SK-N-SH (cell line): ENCODE results near the gene CACNA1G. TPM values are rescaled to one million over a fixed set of nuclear protein-coding genes. Genes with fewer than 3 reads are reported as not detected.

ENCODE experiments used
- CTCF ChIA-PET: fragments of 300-600, 350-600 bp; formaldehyde crosslinking; extraction: SDS; loops from one replicate; lab custom pipeline; 2021; lab: Yijun Ruan, JAX
- POLR2A ChIA-PET: fragments of 350-600 bp; sonication (Branson Sonifier 250); formaldehyde crosslinking; extraction: SDS; loops from one replicate; lab custom pipeline; 2020; ENCODE audit warnings: antibody characterized with exemption, inconsistent platforms; lab: Yijun Ruan, JAX
- DNase-seq: peaks from one replicate; pipeline ENCODE4 v3.0.0; 2012
- H2AFZ ChIP-seq: fragments of 200-600 bp; sonication (generic); 2 replicates; pipeline ENCODE4 v1.8.1; 2016; ENCODE audit warnings: antibody characterized with exemption, mild to moderate bottlenecking, low read depth
- H3F3A ChIP-seq: fragments of 200-600 bp; sonication (generic); replicated peaks from 2 replicates; pipeline ENCODE3; 2016; ENCODE audit warnings: antibody characterized with exemption, mild to moderate bottlenecking; ENCODE audit not compliant: insufficient read depth
- H3K27ac ChIP-seq, 2 experiments: fragments of 200-500 bp in 1 of 2; fragments of 200-600 bp in 1 of 2; sonication (Bioruptor generic) in 1 of 2; sonication (generic), shearing (Covaris generic) in 1 of 2; 2 replicates each; pipeline versions ENCODE4 v1.5.1 to v1.6.1; 2014 to 2016; ENCODE audit warnings: low read depth in 2 of 2, inconsistent platforms in 1 of 2, low read length in 1 of 2, mild to moderate bottlenecking in 1 of 2, mixed read lengths in 1 of 2
- H3K27me3 ChIP-seq: fragments of 200-600 bp; sonication (generic), shearing (Covaris generic); 2 replicates; pipeline ENCODE4 v1.6.1; 2016; ENCODE audit warnings: mixed run types; ENCODE audit not compliant: insufficient read depth
- H3K36me3 ChIP-seq, 2 experiments: fragments of 200-500 bp in 1 of 2; fragments of 200-600 bp in 1 of 2; sonication (Bioruptor generic) in 1 of 2; sonication (generic) in 1 of 2; replicated peaks in 1 of 2; 2 replicates each; pipeline versions ENCODE3 to v1.5.1; 2014 to 2016; ENCODE audit warnings: low read length in 1 of 2, mild to moderate bottlenecking in 1 of 2; ENCODE audit not compliant: insufficient read depth in 2 of 2, control insufficient read depth in 1 of 2
- H3K4me1 ChIP-seq, 2 experiments: fragments of 200-500 bp in 1 of 2; fragments of 200-600 bp in 1 of 2; sonication (Bioruptor generic) in 1 of 2; sonication (generic), shearing (Covaris generic) in 1 of 2; 2 replicates each; pipeline versions ENCODE4 v1.5.1 to v1.6.1; 2014 to 2016; ENCODE audit warnings: low read depth in 1 of 2, low read length in 1 of 2, mixed run types in 1 of 2; ENCODE audit not compliant: insufficient read depth in 2 of 2, control insufficient read depth in 1 of 2
- H3K4me2 ChIP-seq: fragments of 200-600 bp; sonication (generic), shearing (Covaris generic); 2 replicates; pipeline ENCODE4 v1.6.1; 2017; ENCODE audit warnings: mixed run types
- H3K4me3 ChIP-seq, 2 experiments: fragments of 200-500 bp in 1 of 2; fragments of 200-600 bp in 1 of 2; sonication (Bioruptor generic) in 1 of 2; sonication (generic), shearing (Covaris generic) in 1 of 2; 2 replicates each; pipeline versions ENCODE4 v1.5.1 to v1.8.1; 2014 to 2016; ENCODE audit warnings: low read depth in 2 of 2, inconsistent platforms in 1 of 2, low read length in 1 of 2, mild to moderate bottlenecking in 1 of 2, mixed read lengths in 1 of 2, moderate library complexity in 1 of 2
- H3K79me2 ChIP-seq: fragments of 200-600 bp; sonication (generic); 2 replicates; pipeline ENCODE4 v1.8.1; 2017; ENCODE audit warnings: mild to moderate bottlenecking; ENCODE audit not compliant: insufficient read depth
- H3K9ac ChIP-seq: fragments of 200-600 bp; sonication (generic); 2 replicates; pipeline ENCODE4 v1.6.1; 2017; ENCODE audit warnings: mixed run types
- H3K9me2 ChIP-seq: fragments of 200-600 bp; sonication (generic); 2 replicates; pipeline ENCODE4 v1.6.1; 2017; ENCODE audit warnings: mixed run types
- H3K9me3 ChIP-seq: fragments of 200-600 bp; sonication (generic); 2 replicates; pipeline ENCODE4 v1.6.1; 2017; ENCODE audit warnings: mixed run types, mild to moderate bottlenecking, moderate library complexity
- H4K20me1 ChIP-seq: fragments of 200-600 bp; sonication (generic); 2 replicates; pipeline ENCODE4 v1.6.1; 2017; ENCODE audit warnings: mild to moderate bottlenecking, mixed run types; ENCODE audit not compliant: insufficient read depth
- EP300 ChIP-seq, 2 experiments: IDR thresholded peaks; 2 replicates each; pipeline versions ENCODE4 v1.4.0 to v1.6.1; 2012; ENCODE audit warnings: borderline replicate concordance in 1 of 2, low read depth in 1 of 2, low read length in 1 of 2
- FOXJ3 ChIP-seq: sonication (generic); formaldehyde crosslinking; IDR thresholded peaks from 2 replicates; pipeline ENCODE4 v1.5.1; 2020; ENCODE audit warnings: mild to moderate bottlenecking, missing genetic modification reagents
- GATA2 ChIP-seq: sonication (generic); formaldehyde crosslinking; IDR thresholded peaks from 2 replicates; pipeline ENCODE4 v1.5.0; 2020; ENCODE audit warnings: mild to moderate bottlenecking, missing genetic modification reagents
- IRF3 ChIP-seq: fragments of 150-350 bp; IDR thresholded peaks from 2 replicates; pipeline ENCODE4 v1.6.1; 2016; ENCODE audit warnings: mild to moderate bottlenecking, low read depth, low read length
- MAX ChIP-seq: IDR thresholded peaks from 2 replicates; pipeline ENCODE4 v1.4.0; 2012; ENCODE audit warnings: low read depth
- NRF1 ChIP-seq: IDR thresholded peaks from 2 replicates; pipeline ENCODE4 v1.6.1; 2012; ENCODE audit warnings: low read depth, mild to moderate bottlenecking, low read length
- RCOR1 ChIP-seq: fragments of 150-350 bp; IDR thresholded peaks from 2 replicates; pipeline ENCODE4 v1.6.1; 2017; ENCODE audit warnings: antibody characterized with exemption, low read length
- REST ChIP-seq: IDR thresholded peaks from 2 replicates; pipeline ENCODE4 v1.6.1; 2012; ENCODE audit warnings: mild to moderate bottlenecking, low read depth, low read length, moderate library complexity
- RFX5 ChIP-seq: IDR thresholded peaks from 2 replicates; pipeline ENCODE4 v1.6.1; 2012; ENCODE audit warnings: mild to moderate bottlenecking, improper control_type of control experiment, low read length
- SIN3A ChIP-seq: IDR thresholded peaks from 2 replicates; pipeline ENCODE4 v1.6.1; 2012; ENCODE audit warnings: low read depth, mild to moderate bottlenecking, low read length, moderate library complexity, borderline replicate concordance
- TEAD4 ChIP-seq: IDR thresholded peaks from 2 replicates; pipeline ENCODE4 v1.4.0; 2012; ENCODE audit warnings: mild to moderate bottlenecking, borderline replicate concordance; ENCODE audit not compliant: insufficient read depth
- YY1 ChIP-seq: IDR thresholded peaks from 2 replicates; pipeline ENCODE4 v1.4.0; 2012; ENCODE audit warnings: low read depth, mild to moderate bottlenecking
- WGBS: methylation state at CpG from one replicate; pipeline ENCODE4 v1.1.6; 2017; ENCODE audit warnings: low lambda C conversion rate; 5-methylcytosine and 5-hydroxymethylcytosine counted together
- polyA plus RNA-seq, 3 experiments: library from polyadenylated mRNA; depleted of rRNA; stranded (reverse); fragments of >200 nt; gene quantifications; 2 replicates each; pipeline ENCODE4 v1.2.3, GENCODE V29; 2012

CACNA1G gene
- polyA plus RNA-seq, 1 of the 3 experiments (the other 2 are of a cell fraction), result 0.21 TPM

- WGBS, result 82% methylated on average over 6 of the region's 7 CpGs
- Histone ChIP-seq H3K79me2 (no peaks in the 10 kb centered on the region), H3K9me3 (no peaks in the 10 kb centered on the region), H3F3A (peaks cover 4% of the 10 kb centered on the region), H3K9me2 (no peaks in the 10 kb centered on the region), H3K9ac (no peak overlapping the region), H3K4me2 (no peak overlapping the region), H4K20me1 (no peaks in the 10 kb centered on the region), H3K27ac (no peak overlapping the region), H3K36me3 (no peaks in the 10 kb centered on the region), H3K27me3 (no peaks in the 10 kb centered on the region; the same call in 1 of the 2 replicates), H3K4me3 (no peak overlapping the region), H2AFZ (no peak overlapping the region), H3K4me1 (peaks cover under 1 to 44% of the 10 kb centered on the region in 2 experiments; a peak in 3 of 4 replicates)
- CTCF ChIA-PET, result interaction anchor here (0.7 to 4.7 kb wide), 12 partner anchors 9 to 110 kb away, joined by 3 to 27 read pairs (median 3); no protein-coding TSS in a partner anchor
- no peak for TF ChIP-seq IRF3
- no peak for TF ChIP-seq RCOR1
- TF ChIP-seq REST, result no peak
- no peak for TF ChIP-seq SIN3A
- no peak for TF ChIP-seq YY1
- no peak for TF ChIP-seq TEAD4
- TF ChIP-seq MAX, result no peak
- TF ChIP-seq GATA2, result no peak
- POLR2A ChIA-PET, result interaction anchor here (2.0 kb wide), 1 partner anchor 15 kb away, joined by 7 read pairs; no protein-coding TSS in a partner anchor
- DNase-seq, result no peak
These were observed 10.0 kb downstream of the CACNA1G start for GRCh38 chr17:50570528-50570927.

- TF ChIP-seq FOXJ3 (CRISPR knock-in tag) (no peak), NRF1 (no peak), MAX (no peak), TEAD4 (no peak), RFX5 (no peak), EP300 (IDR thresholded peaks at IDR 0.05; ENCODE audit: borderline replicate concordance in 1 of 2, low read depth in 1 of 2, low read length in 1 of 2) (no peak)
- TF ChIP-seq, all 33 proteins: peak for 0
- 91% methylated on average over 16 of the region's 19 CpGs for WGBS
These were observed 11.2 kb downstream of the CACNA1G start for GRCh38 chr17:50571681-50572080.

More at GRCh38 chr17:50571681-50572080, 11.2 kb downstream of the CACNA1G start:
- Histone ChIP-seq H3K27ac (no peak overlapping the region), H3K36me3 (no peaks in the 10 kb centered on the region), H3K4me1 (peaks cover 0 to 32% of the 10 kb centered on the region in 2 experiments; a peak in 1 of 4 replicates), H3K9me2 (no peaks in the 10 kb centered on the region), H3K9me3 (no peaks in the 10 kb centered on the region), H3K4me3 (no peak overlapping the region), H3K9ac (no peak overlapping the region), H3K4me2 (no peak overlapping the region), H3K27me3 (no peaks in the 10 kb centered on the region; the same call in 1 of the 2 replicates), H2AFZ (no peak overlapping the region), H3F3A (peaks cover 4% of the 10 kb centered on the region), H4K20me1 (no peaks in the 10 kb centered on the region), H3K79me2 (no peaks in the 10 kb centered on the region)
- ChIA-PET POLR2A (no interaction called here), CTCF (interaction anchor here (0.9 to 4.7 kb wide), 5 partner anchors 16 to 124 kb away, joined by 3 to 27 read pairs (median 3); no protein-coding TSS in a partner anchor)
- no peak for DNase-seq
